ENCODE results near the gene PPP1R9A.

PPP1R9A gene

GRCh38 chr7:94941844-94942632 lies 34.6 kb downstream of the PPP1R9A start:
- no peaks in the 10 kb centered on the region for H3K27me3 Mint-ChIP-seq
- no peak overlapping the region for H3K27ac Mint-ChIP-seq
- no peaks in the 10 kb centered on the region for H3K4me1 Mint-ChIP-seq
- H3K4me3 Mint-ChIP-seq = no peak overlapping the region
- H3K9me3 Mint-ChIP-seq = no peaks in the 10 kb centered on the region
- no peak for ATAC-seq
- no peak for DNase-seq

- Mint-ChIP-seq H3K27ac (no peak overlapping the region), H3K9me3 (no peaks in the 10 kb centered on the region), H3K4me1 (no peaks in the 10 kb centered on the region), H3K4me3 (no peak overlapping the region), H3K27me3 (no peaks in the 10 kb centered on the region)
- ATAC-seq (no peak), DNase-seq (no peak)
Measured at GRCh38 chr7:94943134-94943533, 35.7 kb downstream of the PPP1R9A start.

- no peak for DNase-seq
- Mint-ChIP-seq H3K27ac (no peak overlapping the region), H3K4me1 (no peaks in the 10 kb centered on the region), H3K4me3 (no peak overlapping the region), H3K9me3 (peaks cover 0 to 5% of the 10 kb centered on the region in 2 donors), H3K27me3 (no peaks in the 10 kb centered on the region)
- ATAC-seq = peak; percentile 40
Measured at GRCh38 chr7:94949532-94949931, 42.1 kb downstream of the PPP1R9A start.

- H3K27ac Mint-ChIP-seq = no peak overlapping the region
- H3K27me3 Mint-ChIP-seq = no peaks in the 10 kb centered on the region
- H3K4me3 Mint-ChIP-seq = no peak overlapping the region
- no peak for DNase-seq
- H3K4me1 Mint-ChIP-seq = no peaks in the 10 kb centered on the region
- no peak for ATAC-seq
- H3K9me3 Mint-ChIP-seq = peaks cover 0 to 5% of the 10 kb centered on the region in 2 donors
Measured at GRCh38 chr7:94955807-94956206, 48.4 kb downstream of the PPP1R9A start.

- ATAC-seq (no peak), DNase-seq (no peak)
- Mint-ChIP-seq H3K27ac (no peak overlapping the region), H3K4me1 (no peaks in the 10 kb centered on the region), H3K27me3 (no peaks in the 10 kb centered on the region), H3K9me3 (peaks cover 0 to 5% of the 10 kb centered on the region in 2 donors), H3K4me3 (no peak overlapping the region)
Measured at GRCh38 chr7:94957061-94957460, 49.7 kb downstream of the PPP1R9A start.

GRCh38 chr7:94962661-94963060 lies 55.3 kb downstream of the PPP1R9A start:
- H3K4me3 Mint-ChIP-seq = no peak overlapping the region

GRCh38 chr7:94969434-94970084 lies 62.2 kb downstream of the PPP1R9A start:
- Mint-ChIP-seq H3K27me3 (no peaks in the 10 kb centered on the region), H3K4me1 (no peaks in the 10 kb centered on the region), H3K27ac (no peak overlapping the region), H3K9me3 (peaks cover 12 to 33% of the 10 kb centered on the region in 2 donors), H3K4me3 (no peak overlapping the region)
- ATAC-seq (no peak), DNase-seq (no peak)

More at GRCh38 chr7:94962661-94963060, 55.3 kb downstream of the PPP1R9A start:
- ATAC-seq = no peak
- peaks cover 5 to 19% of the 10 kb centered on the region in 2 donors for H3K9me3 Mint-ChIP-seq
- no peaks in the 10 kb centered on the region for H3K4me1 Mint-ChIP-seq
- no peak for DNase-seq
- no peak overlapping the region for H3K27ac Mint-ChIP-seq
- no peaks in the 10 kb centered on the region for H3K27me3 Mint-ChIP-seq

- no peak for ATAC-seq
- no peaks in the 10 kb centered on the region for H3K27me3 Mint-ChIP-seq
- H3K4me1 Mint-ChIP-seq = no peaks in the 10 kb centered on the region
- no peak overlapping the region for H3K27ac Mint-ChIP-seq
- no peak overlapping the region for H3K4me3 Mint-ChIP-seq
- DNase-seq = no peak
- H3K9me3 Mint-ChIP-seq = peaks cover 10 to 33% of the 10 kb centered on the region in 2 donors
Measured at GRCh38 chr7:94970085-94970576, 62.7 kb downstream of the PPP1R9A start.

GRCh38 chr7:94971051-94971867 lies 63.9 kb downstream of the PPP1R9A start:
- ATAC-seq (no peak), DNase-seq (no peak)
- no peak overlapping the region for H3K4me3 Mint-ChIP-seq
- H3K4me1 Mint-ChIP-seq = no peaks in the 10 kb centered on the region
- no peak overlapping the region for H3K27ac Mint-ChIP-seq
- no peaks in the 10 kb centered on the region for H3K27me3 Mint-ChIP-seq
- H3K9me3 Mint-ChIP-seq = peaks cover 8 to 27% of the 10 kb centered on the region in 2 donors

GRCh38 chr7:94972296-94972695 lies 64.9 kb downstream of the PPP1R9A start:
- Mint-ChIP-seq H3K27me3 (no peaks in the 10 kb centered on the region), H3K4me1 (no peaks in the 10 kb centered on the region), H3K9me3 (peaks cover 14 to 17% of the 10 kb centered on the region in 2 donors), H3K4me3 (no peak overlapping the region), H3K27ac (no peak overlapping the region)
- no peak for DNase-seq
- no peak for ATAC-seq

GRCh38 chr7:94973844-94974243 lies 66.5 kb downstream of the PPP1R9A start:
- Mint-ChIP-seq H3K4me3 (no peak overlapping the region), H3K4me1 (no peaks in the 10 kb centered on the region), H3K9me3 (peaks cover 2 to 9% of the 10 kb centered on the region in 2 donors), H3K27ac (no peak overlapping the region), H3K27me3 (no peaks in the 10 kb centered on the region)
- no peak for DNase-seq
- no peak for ATAC-seq

GRCh38 chr7:94974423-94974822 lies 67.0 kb downstream of the PPP1R9A start:
- no peak for DNase-seq
- Mint-ChIP-seq H3K27ac (no peak overlapping the region), H3K4me3 (no peak overlapping the region), H3K9me3 (peaks cover 0 to 7% of the 10 kb centered on the region in 2 donors), H3K27me3 (no peaks in the 10 kb centered on the region), H3K4me1 (no peaks in the 10 kb centered on the region)
- ATAC-seq = no peak

GRCh38 chr7:94975336-94975735 lies 67.9 kb downstream of the PPP1R9A start:
- no peak for ATAC-seq
- Mint-ChIP-seq H3K4me1 (no peaks in the 10 kb centered on the region), H3K9me3 (peaks cover 0 to 7% of the 10 kb centered on the region in 2 donors), H3K4me3 (no peak overlapping the region), H3K27me3 (no peaks in the 10 kb centered on the region), H3K27ac (no peak overlapping the region)
- DNase-seq = no peak

GRCh38 chr7:94980418-94981142 lies 73.2 kb downstream of the PPP1R9A start:
- no peak overlapping the region for H3K27ac Mint-ChIP-seq

GRCh38 chr7:94995921-94996320 lies 88.5 kb downstream of the PPP1R9A start:
- H3K27me3 Mint-ChIP-seq = no peaks in the 10 kb centered on the region
- ATAC-seq (no peak), DNase-seq (no peak)
- H3K27ac Mint-ChIP-seq = no peak overlapping the region
- no peak overlapping the region for H3K4me3 Mint-ChIP-seq
- no peaks in the 10 kb centered on the region for H3K4me1 Mint-ChIP-seq
- peaks cover 5 to 10% of the 10 kb centered on the region in 2 donors for H3K9me3 Mint-ChIP-seq

More at GRCh38 chr7:94980418-94981142, 73.2 kb downstream of the PPP1R9A start:
- Mint-ChIP-seq H3K4me3 (no peak overlapping the region), H3K27me3 (no peaks in the 10 kb centered on the region), H3K4me1 (no peaks in the 10 kb centered on the region), H3K9me3 (peaks cover 0 to 7% of the 10 kb centered on the region in 2 donors)
- ATAC-seq (no peak), DNase-seq (no peak)

Data from stimulated activated naive CD8-positive, alpha-beta T cell treated with anti-CD3 and anti-CD28 coated beads, Interleukin-15, amount 100 ng/mL, for 72 hours (primary cell).